NB4 (cell line): ENCODE results near the gene GRB10.

Source experiments
- DNase-seq: peaks from one replicate; pipeline ENCODE4 v3.0.0; 2010; ENCODE audit warnings: low read depth
- H3K4me3 ChIP-seq: one replicate; pipeline ENCODE4 v1.5.1; 2011; ENCODE audit warnings: mild to moderate bottlenecking, low read depth, low read length, moderate library complexity
- MYC ChIP-seq: IDR thresholded peaks from 2 replicates; pipeline ENCODE4 v1.6.1; 2011; ENCODE audit warnings: low read depth, low read length
- POLR2A ChIP-seq: IDR thresholded peaks from 2 replicates; pipeline ENCODE4 v1.6.1; 2011; ENCODE audit warnings: mild to moderate bottlenecking; ENCODE audit not compliant: insufficient read length; ENCODE audit errors: extremely low read depth
- TF ChIP-seq, protein P1 (sequence below): IDR thresholded peaks from 2 replicates; pipeline ENCODE4 v1.6.1; 2011; ENCODE audit warnings: low read depth, low read length
- TF ChIP-seq, protein P2 (sequence below): IDR thresholded peaks from one replicate; pipeline ENCODE4 v1.5.1; 2012; ENCODE audit warnings: low read depth, low read length

Gene GRB10

DNA sequence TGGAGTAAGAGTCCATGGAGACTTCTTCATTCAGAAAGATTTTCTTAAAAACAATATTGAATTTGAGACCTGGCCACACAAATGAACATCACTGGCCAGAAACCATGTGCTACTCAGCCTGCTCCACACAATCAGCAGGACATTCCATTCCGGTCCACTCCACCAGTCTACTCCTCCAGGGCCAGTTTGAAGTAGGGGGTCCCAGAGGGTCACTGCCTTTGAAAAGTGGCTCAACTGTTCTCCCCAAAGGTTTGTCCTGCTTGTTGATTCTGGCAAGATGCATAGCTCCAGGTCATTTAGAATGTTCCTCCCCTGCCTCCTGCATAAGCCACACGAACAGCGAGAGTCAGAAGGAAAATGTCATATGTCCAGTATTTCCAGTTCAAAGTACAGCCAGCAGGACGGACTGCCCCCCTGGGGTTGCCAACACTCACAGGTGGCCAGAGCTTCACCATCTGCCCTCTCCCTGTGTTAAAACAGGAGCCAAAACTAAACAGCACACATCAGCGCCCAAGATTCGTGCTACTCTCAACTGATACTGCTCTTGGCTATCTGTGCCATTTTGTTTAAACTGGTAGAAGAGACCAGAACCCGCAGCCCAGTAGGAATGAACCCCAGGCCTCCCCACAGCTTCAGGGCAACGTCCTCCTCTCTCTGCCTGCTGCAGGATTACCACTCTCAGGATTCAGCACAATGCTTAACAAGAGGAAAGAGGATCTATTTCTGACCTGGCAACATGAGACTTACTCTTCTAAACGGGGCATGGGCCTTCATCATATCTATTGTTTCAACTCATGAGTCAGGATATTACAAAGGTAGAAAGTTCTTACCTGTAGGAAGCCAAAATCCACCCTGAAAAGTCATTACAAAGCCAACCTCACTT is 11.3 kb downstream of the GRB10 start:
- DNase-seq, result no peak
- no peak overlapping the region for H3K4me3 ChIP-seq
- TF ChIP-seq, protein P1, sequence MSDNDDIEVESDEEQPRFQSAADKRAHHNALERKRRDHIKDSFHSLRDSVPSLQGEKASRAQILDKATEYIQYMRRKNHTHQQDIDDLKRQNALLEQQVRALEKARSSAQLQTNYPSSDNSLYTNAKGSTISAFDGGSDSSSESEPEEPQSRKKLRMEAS, result no peak
- TF ChIP-seq MYC (no peak), POLR2A (no peak)
- TF ChIP-seq, protein P2, sequence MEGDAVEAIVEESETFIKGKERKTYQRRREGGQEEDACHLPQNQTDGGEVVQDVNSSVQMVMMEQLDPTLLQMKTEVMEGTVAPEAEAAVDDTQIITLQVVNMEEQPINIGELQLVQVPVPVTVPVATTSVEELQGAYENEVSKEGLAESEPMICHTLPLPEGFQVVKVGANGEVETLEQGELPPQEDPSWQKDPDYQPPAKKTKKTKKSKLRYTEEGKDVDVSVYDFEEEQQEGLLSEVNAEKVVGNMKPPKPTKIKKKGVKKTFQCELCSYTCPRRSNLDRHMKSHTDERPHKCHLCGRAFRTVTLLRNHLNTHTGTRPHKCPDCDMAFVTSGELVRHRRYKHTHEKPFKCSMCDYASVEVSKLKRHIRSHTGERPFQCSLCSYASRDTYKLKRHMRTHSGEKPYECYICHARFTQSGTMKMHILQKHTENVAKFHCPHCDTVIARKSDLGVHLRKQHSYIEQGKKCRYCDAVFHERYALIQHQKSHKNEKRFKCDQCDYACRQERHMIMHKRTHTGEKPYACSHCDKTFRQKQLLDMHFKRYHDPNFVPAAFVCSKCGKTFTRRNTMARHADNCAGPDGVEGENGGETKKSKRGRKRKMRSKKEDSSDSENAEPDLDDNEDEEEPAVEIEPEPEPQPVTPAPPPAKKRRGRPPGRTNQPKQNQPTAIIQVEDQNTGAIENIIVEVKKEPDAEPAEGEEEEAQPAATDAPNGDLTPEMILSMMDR, result no peak

DNA sequence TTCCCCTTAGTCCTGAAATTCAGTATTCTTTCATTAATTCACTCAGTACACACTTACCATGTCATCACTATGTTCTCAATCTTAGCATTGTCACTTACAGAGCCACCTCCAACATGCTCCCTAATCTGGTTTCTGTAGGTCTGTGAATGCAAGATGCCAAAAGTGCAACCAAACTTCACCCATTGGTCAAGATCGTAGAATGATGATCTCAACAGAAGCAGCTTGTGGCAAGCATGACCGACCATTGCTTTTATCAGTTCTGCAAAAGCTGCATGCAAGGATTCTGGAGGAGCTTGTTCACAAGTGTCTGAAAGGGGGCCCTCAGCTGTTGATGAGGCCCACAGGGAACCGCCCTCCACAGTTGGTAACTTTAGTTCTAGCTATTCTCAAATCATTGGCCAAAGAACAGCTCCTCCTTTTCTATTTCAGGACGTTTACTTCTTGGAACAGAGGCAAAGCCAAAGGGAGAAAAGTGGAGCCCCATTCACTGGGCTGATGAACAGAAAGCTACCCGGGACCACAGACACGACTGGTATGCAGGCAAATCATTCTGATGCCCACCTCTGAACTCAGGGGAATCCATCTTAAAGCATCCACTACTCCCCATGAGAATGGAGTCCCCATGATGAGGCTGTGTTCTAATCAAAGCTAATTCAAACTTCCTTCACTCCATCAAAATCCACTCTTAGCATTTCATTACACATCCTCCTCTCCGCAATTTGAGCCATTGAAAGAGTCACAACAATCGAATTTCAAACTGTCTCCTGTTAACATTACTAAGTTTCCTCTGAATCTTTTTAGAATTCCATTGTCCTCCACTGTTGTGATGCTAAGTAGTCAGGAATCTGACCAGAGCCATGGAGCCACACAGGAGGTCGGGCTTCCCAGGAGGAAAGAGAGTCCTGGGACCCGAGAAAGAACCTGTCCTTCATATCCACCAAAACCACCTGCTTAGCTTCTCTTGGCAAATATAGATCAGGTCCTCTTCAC is 13.9 kb downstream of the GRB10 start:
- H3K4me3 ChIP-seq, result no peak overlapping the region
- TF ChIP-seq MYC (no peak), POLR2A (no peak)
- TF ChIP-seq, protein P1, result no peak
- TF ChIP-seq, protein P2, result no peak
- no peak for DNase-seq

DNA sequence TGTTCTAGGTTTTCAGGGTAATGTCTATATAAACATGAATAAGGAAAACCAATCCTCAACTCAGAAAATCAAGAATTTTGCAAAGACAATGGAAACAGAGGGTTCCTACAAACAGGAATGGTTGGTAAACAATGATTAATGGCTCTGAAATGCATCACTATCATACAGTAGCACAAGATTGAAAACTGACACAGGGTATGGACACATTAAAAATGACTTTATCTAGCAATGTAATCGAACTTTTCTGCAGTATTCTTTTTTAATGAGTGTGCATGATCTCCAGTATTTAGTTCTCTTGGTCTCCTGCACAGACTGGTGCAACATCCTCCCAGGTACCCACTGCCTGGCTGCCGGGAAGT is 15.9 kb downstream of the GRB10 start:
- DNase-seq, result no peak
- TF ChIP-seq, protein P1, result no peak
- TF ChIP-seq MYC, result no peak
- TF ChIP-seq, protein P2, result no peak
- TF ChIP-seq POLR2A, result no peak
- H3K4me3 ChIP-seq, result no peak overlapping the region

DNA sequence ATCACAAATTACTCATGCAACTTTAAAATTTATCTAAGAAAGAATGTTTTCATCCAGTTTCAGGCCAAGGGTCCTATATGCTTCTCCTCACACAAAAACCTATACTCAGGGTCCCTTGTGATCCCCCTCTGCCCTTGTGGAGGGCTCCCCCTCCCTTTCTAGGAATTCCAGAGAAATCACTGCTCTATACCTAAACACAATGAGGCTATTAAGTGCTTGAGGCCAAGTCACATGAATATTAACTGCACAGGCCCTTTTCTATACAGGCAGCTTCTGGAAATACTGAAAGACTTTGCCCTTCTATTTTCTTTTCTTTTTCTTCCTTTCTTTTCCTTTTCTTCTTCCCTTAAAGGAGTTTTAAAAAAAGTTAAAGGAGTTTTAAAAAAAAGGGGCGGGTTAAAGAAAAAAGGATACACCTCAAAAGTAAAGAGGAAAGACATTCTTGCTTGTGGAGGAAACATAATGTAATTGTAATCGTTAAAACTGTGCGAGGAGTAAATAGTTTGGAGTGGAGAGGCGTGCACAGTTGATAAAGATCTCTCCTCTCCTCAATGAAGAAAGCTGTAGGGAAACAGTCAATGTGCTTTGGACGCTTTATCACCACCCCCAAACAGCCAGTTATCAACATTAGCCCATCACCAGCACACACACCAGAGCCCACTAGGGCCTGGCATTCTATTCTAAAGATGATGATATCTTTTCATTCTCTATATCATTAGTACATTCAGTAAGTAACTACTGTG is 16.4 kb downstream of the GRB10 start:
- TF ChIP-seq MYC (no peak), POLR2A (no peak)
- TF ChIP-seq, protein P1, result no peak
- TF ChIP-seq, protein P2, result no peak
- no peak for DNase-seq
- H3K4me3 ChIP-seq, result no peak overlapping the region

DNA sequence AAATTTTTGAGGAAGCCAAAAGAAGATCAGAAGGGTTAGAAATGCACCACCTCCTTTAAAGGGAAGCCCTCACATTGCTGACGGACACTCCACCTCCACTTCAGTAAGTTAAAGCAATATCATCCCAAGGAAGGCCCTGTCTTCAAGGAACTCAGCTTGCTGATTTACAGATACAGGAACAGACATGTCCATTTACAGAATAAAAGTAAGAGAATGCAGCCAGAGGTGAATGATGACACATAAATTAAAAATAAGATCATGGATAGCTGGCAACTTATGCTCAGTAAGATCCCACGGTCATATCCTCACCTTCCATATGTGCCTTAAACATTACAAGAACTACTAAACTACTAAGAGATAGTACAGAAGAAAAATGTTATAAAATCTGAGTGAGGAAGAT is 20.4 kb downstream of the GRB10 start:
- H3K4me3 ChIP-seq, result no peak overlapping the region
- TF ChIP-seq, protein P1, result no peak
- no peak for TF ChIP-seq POLR2A
- TF ChIP-seq MYC, result no peak
- TF ChIP-seq, protein P2, result no peak
- DNase-seq, result no peak
